ENCODE measurements around the gene EFCAB8. TPM values are rescaled to one million over a fixed set of nuclear protein-coding genes. Genes with fewer than 3 reads are reported as not detected.
"Not testable (repeated sequence)": the region's sequence is repeated elsewhere in the genome, so short reads cannot be mapped to it uniquely, and the experiment has no call there.

EFCAB8 gene
- total and polyA plus RNA-seq, 11 donors, result 0.03 to 0.29 (median 0.08) TPM; not detected in 8

DNA sequence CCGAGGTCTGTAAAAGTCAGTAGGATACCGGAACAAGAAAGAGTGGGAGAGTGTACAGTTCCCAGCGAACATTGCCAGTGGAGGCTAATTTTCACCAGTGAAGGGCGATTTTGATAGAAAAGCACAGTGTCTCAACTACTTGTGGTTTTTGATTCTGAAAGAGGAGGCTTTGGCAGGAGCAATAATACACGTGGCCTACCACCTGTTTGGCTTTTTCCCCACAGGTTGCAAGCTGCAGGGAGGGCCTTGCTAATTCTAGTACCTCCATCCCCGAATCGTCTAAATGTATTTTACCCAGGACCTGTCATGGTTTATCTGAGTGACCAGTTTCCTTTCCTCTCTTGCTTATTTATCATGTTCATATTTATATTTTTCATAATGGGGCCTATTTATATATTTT is 3.3 kb upstream of the EFCAB8 start:
- Histone ChIP-seq H3K4me1 (peaks cover 0 to 11% (median 0%) of the 10 kb centered on the region in 12 donors), H3K27ac (no peak overlapping the region), H3K27me3 (no peaks in the 10 kb centered on the region), H3K36me3 (peaks cover 0 to 89% (median 45%) of the 10 kb centered on the region in 9 donors), H3K4me3 (no peak overlapping the region), H3K9me3 (no peaks in the 10 kb centered on the region)
- TF ChIP-seq CTCF (IDR thresholded peaks at IDR 0.05), result no peak
- TF ChIP-seq POLR2A (IDR thresholded peaks at IDR 0.05), result no peak
- no peak for DNase-seq
- intact Hi-C loops (cut with DNase I), result no loop called here
- ATAC-seq, result no peak
- 88 to 92% (median 89%) methylated on average over 7 of the region's 7 CpGs for WGBS, 4 donors

GRCh38 chr20:32858189-32858588 is 534 bp upstream of the EFCAB8 start:
- no peak for ATAC-seq
- intact Hi-C loops (cut with DNase I), result no loop called here
- Histone ChIP-seq H3K36me3 (peaks cover 0 to 61% (median 20%) of the 10 kb centered on the region in 9 donors), H3K9me3 (no peaks in the 10 kb centered on the region), H3K4me1 (peaks cover 0 to 11% (median 0%) of the 10 kb centered on the region in 12 donors), H3K27me3 (no peaks in the 10 kb centered on the region), H3K27ac (no peak overlapping the region), H3K4me3 (no peak overlapping the region)
- TF ChIP-seq CTCF (IDR thresholded peaks at IDR 0.05) (no peak), POLR2A (IDR thresholded peaks at IDR 0.05) (no peak)
- DNase-seq, result no peak
- 57 to 77% (median 73%) methylated on average over 2 of the region's 2 CpGs for WGBS, 4 donors

- peaks cover 0 to 11% (median 0%) of the 10 kb centered on the region in 12 donors for H3K4me1 ChIP-seq
- TF ChIP-seq CTCF (IDR thresholded peaks at IDR 0.05) (no peak), POLR2A (IDR thresholded peaks at IDR 0.05) (no peak)
- 87 to 96% (median 93%) methylated on average over 7 of the region's 7 CpGs for WGBS, 4 donors
- H3K27me3 ChIP-seq, result no peaks in the 10 kb centered on the region
- DNase-seq (no peak), ATAC-seq (no peak)
- intact Hi-C loops (cut with DNase I), result no loop called here
- no peaks in the 10 kb centered on the region for H3K9me3 ChIP-seq
- H3K36me3 ChIP-seq, result peaks cover 0 to 31% (median 8%) of the 10 kb centered on the region in 9 donors
- no peak overlapping the region for H3K27ac ChIP-seq
- no peak overlapping the region for H3K4me3 ChIP-seq
Observed at GRCh38 chr20:32861446-32861845, 2.7 kb downstream of the EFCAB8 start.

GRCh38 chr20:32869562-32869961 is 10.8 kb downstream of the EFCAB8 start:
- H3K36me3 ChIP-seq, result no peaks in the 10 kb centered on the region
- no peaks in the 10 kb centered on the region for H3K27me3 ChIP-seq
- intact Hi-C loops (cut with DNase I), result no loop called here
- DNase-seq (no peak), ATAC-seq (no peak)
- 74 to 86% (median 80%) methylated on average over 2 of the region's 2 CpGs for WGBS, 4 donors
- TF ChIP-seq POLR2A (IDR thresholded peaks at IDR 0.05) (no peak), CTCF (IDR thresholded peaks at IDR 0.05) (no peak)
- no peaks in the 10 kb centered on the region for H3K9me3 ChIP-seq
- H3K4me3 ChIP-seq, result no peak overlapping the region
- peaks cover 0 to 13% (median 0%) of the 10 kb centered on the region in 12 donors for H3K4me1 ChIP-seq
- H3K27ac ChIP-seq, result no peak overlapping the region

DNA sequence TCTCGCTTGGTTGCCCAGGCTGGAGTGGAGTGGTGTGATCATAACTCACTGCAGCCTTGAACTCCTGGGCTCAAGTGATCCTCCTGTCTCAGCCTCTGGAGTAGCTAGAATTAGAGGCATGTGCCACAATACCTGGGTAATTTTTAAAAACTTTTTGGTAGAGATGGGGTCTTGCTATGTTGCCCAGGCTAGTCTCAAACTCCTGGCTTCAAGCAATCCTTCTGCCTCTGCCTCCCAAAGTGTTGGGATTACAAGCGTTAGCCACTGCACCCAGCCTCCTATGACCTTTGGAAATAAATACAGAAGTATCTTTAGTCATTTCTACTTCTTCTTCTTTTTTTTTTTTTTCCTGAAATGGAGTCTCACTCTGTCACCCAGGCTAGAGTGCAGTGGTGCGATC is 11.8 kb downstream of the EFCAB8 start:
- H3K9me3 ChIP-seq; DNase-seq; ATAC-seq; intact Hi-C loops (cut with DNase I); H3K4me3 ChIP-seq; H3K27me3 ChIP-seq; H3K36me3 ChIP-seq; H3K27ac ChIP-seq: not testable (repeated sequence)
- WGBS, 4 donors, result 91 to 96% (median 95%) methylated on average over 3 of the region's 3 CpGs
- peaks cover 0 to 13% (median 0%) of the 10 kb centered on the region in 12 donors for H3K4me1 ChIP-seq

All from heart left ventricle (tissue), 16 donors.